ENCODE data around the gene LYPD3.

DNA sequence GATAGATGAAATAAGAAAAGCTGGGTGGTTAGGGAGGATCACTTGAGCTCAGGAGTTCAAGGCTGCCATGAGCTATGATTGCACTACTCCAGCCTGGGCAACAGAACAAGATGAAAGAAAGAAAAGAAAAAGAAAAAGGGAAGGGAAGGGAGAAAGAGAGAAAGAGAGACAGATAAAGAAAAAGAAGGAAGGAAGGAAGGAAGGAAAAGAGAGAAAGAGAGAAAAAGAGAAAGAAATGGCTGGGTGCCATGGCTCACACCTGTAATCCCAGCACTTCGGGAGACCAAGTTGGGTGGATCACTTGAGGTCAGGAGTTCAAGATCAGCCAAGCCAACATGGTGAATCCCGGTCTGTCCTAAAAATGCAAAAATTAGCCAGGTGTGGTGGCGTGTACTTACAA is 29.6 kb downstream of the LYPD3 start:
- TF ChIP-seq, protein P1, sequence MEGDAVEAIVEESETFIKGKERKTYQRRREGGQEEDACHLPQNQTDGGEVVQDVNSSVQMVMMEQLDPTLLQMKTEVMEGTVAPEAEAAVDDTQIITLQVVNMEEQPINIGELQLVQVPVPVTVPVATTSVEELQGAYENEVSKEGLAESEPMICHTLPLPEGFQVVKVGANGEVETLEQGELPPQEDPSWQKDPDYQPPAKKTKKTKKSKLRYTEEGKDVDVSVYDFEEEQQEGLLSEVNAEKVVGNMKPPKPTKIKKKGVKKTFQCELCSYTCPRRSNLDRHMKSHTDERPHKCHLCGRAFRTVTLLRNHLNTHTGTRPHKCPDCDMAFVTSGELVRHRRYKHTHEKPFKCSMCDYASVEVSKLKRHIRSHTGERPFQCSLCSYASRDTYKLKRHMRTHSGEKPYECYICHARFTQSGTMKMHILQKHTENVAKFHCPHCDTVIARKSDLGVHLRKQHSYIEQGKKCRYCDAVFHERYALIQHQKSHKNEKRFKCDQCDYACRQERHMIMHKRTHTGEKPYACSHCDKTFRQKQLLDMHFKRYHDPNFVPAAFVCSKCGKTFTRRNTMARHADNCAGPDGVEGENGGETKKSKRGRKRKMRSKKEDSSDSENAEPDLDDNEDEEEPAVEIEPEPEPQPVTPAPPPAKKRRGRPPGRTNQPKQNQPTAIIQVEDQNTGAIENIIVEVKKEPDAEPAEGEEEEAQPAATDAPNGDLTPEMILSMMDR (conservative IDR thresholded peaks at IDR 0.05; ENCODE audit: low read length) = no peak
- no peak for TF ChIP-seq EZH2phosphoT487 (IDR thresholded peaks at IDR 0.05; ENCODE audit: borderline replicate concordance, low read depth, low read length)

Data from OCI-LY7 (cell line).